Psoas muscle (tissue), 8 donors: Measurements from ENCODE around the gene CRTAC1. TPM values are rescaled to one million over a fixed set of nuclear protein-coding genes. Genes with fewer than 3 reads are reported as not detected.

Source experiments
- ATAC-seq, 4 donors: fragments of 200-7000 bp; cut with Tn5 transposase; one replicate each; pipeline ENCODE4 v1.9.1; 2020; ENCODE audit warnings: moderate library complexity in 3 of 4, mild to moderate bottlenecking in 2 of 4
- DNase-seq, 2 donors: peaks; one replicate each; pipeline ENCODE4 v3.0.0-alpha.2; 2020
- H3K27ac ChIP-seq: fragments of 200-600 bp; one replicate; pipeline ENCODE4 v1.8.0; 2022
- H3K27me3 ChIP-seq, 3 donors: fragments of 200-600 bp in 1 of 3; one replicate each; pipeline versions ENCODE4 v1.6.1 to v1.8.0; 2013 to 2022; ENCODE audit warnings: low read length in 2 of 3, mild to moderate bottlenecking in 2 of 3, moderate library complexity in 1 of 3; ENCODE audit not compliant: insufficient read depth in 3 of 3
- H3K36me3 ChIP-seq, 2 donors: fragments of 200-600 bp in 1 of 2; one replicate each; pipeline versions ENCODE4 v1.6.1 to v1.8.0; 2013 to 2022; ENCODE audit warnings: low read depth in 1 of 2, mild to moderate bottlenecking in 1 of 2, moderate library complexity in 1 of 2; ENCODE audit not compliant: insufficient read depth in 1 of 2
- H3K4me1 ChIP-seq: fragments of 200-600 bp; one replicate; pipeline ENCODE4 v1.8.0; 2022
- H3K4me3 ChIP-seq: fragments of 200-600 bp; one replicate; pipeline ENCODE4 v1.8.0; 2022; ENCODE audit warnings: mild to moderate bottlenecking
- H3K9me3 ChIP-seq: fragments of 200-600 bp; one replicate; pipeline ENCODE4 v1.8.0; 2022
- CTCF ChIP-seq: fragments of 200-600 bp; IDR thresholded peaks from one replicate; pipeline ENCODE4 v1.8.0; 2022; ENCODE audit warnings: antibody characterized with exemption
- WGBS, 3 donors: extraction: QIAGEN DNeasy Blood & Tissue Kit; methylation state at CpG; one replicate each; pipeline versions ENCODE4 v1.1.6 to v1.1.7; 2013; 5-methylcytosine and 5-hydroxymethylcytosine counted together
- intact Hi-C, 2 donors: fragments of 100-400 bp; cut with DNase I; formaldehyde crosslinking; loops; one replicate each; pipeline versions ENCODE4 v1.11.0 to v1.14.2; 2022
- polyA plus RNA-seq, 3 donors: library from polyadenylated mRNA; stranded (reverse); fragments of 200-250 nt; gene quantifications; one replicate each; pipeline ENCODE4 v1.2.3, GENCODE V29; 2013
- total RNA-seq, 4 donors: library from RNA; stranded (reverse); fragmentation: NEBNext Ultra II Directional in 2 of 4; extraction: Animal tissue kit (Norgen Biotek cat#: 25700) in 2 of 4; gene quantifications; one replicate each; pipeline versions ENCODE4 v1.2.1 to v1.2.4, GENCODE V29; 2021 to 2023
- donor health status: healthy with polysubstance abuse.
- donor health status: DM: no; HTN: no; CAD: no; lungs with moderate emphysema.
- donor health status: Bipolar disorder and iron deficiency.
- donor health status: healthy.
- donor health status: DM: yes; HTN: yes; CAD: no.
- donor health status: DM: no; HTN: no; CAD: no.
- donor health status: DM: no; HTN: no; CAD: no.
- donor health status: DM: yes; HTN: yes; CAD: no.

CRTAC1 gene
- total and polyA plus RNA-seq, 7 donors = 0.07 to 0.93 (median 0.30) TPM

- no peak overlapping the region for H3K4me3 ChIP-seq
- H3K36me3 ChIP-seq = no peaks in the 10 kb centered on the region
- peaks cover 32% of the 10 kb centered on the region for H3K4me1 ChIP-seq
- H3K27me3 ChIP-seq = no peaks in the 10 kb centered on the region
- no peaks in the 10 kb centered on the region for H3K9me3 ChIP-seq
- no peak overlapping the region for H3K27ac ChIP-seq
- ATAC-seq (no peak), DNase-seq (no peak)
- no peak for TF ChIP-seq CTCF
- intact Hi-C loops = no loop called here
- WGBS, 3 donors = 92 to 97% (median 92%) methylated on average over 8 of the region's 8 CpGs
Measured at GRCh38 chr10:97820096-97820704, 210.2 kb downstream of the CRTAC1 start.

GRCh38 chr10:97818572-97818971, 211.8 kb downstream of the CRTAC1 start:
- H3K36me3 ChIP-seq = no peaks in the 10 kb centered on the region
- H3K9me3 ChIP-seq = no peaks in the 10 kb centered on the region
- TF ChIP-seq CTCF = no peak
- H3K4me3 ChIP-seq = no peak overlapping the region
- intact Hi-C loops = no loop called here
- no peak overlapping the region for H3K27ac ChIP-seq
- peaks cover 21% of the 10 kb centered on the region for H3K4me1 ChIP-seq
- no peak for ATAC-seq
- no peak for DNase-seq
- H3K27me3 ChIP-seq = no peaks in the 10 kb centered on the region

- no peak for ATAC-seq
- no peak overlapping the region for H3K4me3 ChIP-seq
- DNase-seq = no peak
- WGBS, 3 donors = 76 to 86% (median 83%) methylated on average over 4 of the region's 4 CpGs
- no peaks in the 10 kb centered on the region for H3K9me3 ChIP-seq
- H3K27me3 ChIP-seq = no peaks in the 10 kb centered on the region
- H3K36me3 ChIP-seq = no peaks in the 10 kb centered on the region
- no peak overlapping the region for H3K27ac ChIP-seq
- TF ChIP-seq CTCF = no peak
- H3K4me1 ChIP-seq = peaks cover 10% of the 10 kb centered on the region
- intact Hi-C loops = no loop called here
Measured at GRCh38 chr10:97816609-97817008, 213.8 kb downstream of the CRTAC1 start.

Other genes starting within 250 kb of the CRTAC1 start
- gene GOLGA7B, start 180.8 kb downstream of the CRTAC1 start, total RNA-seq = 1 to 10 TPM in 2 of 4 donors, under 1 TPM in 2; 0.19 to 4.1 (median 0.99) TPM
- gene GOLGA7B, start 180.8 kb downstream of the CRTAC1 start, polyA plus RNA-seq = 1 to 10 TPM in 1 of 3 donors, under 1 TPM in 2; 0.46 to 1.6 (median 0.77) TPM
- gene R3HCC1L, start 104.0 kb upstream of the CRTAC1 start, total RNA-seq = 10 to 100 TPM in 1 of 4 donors, 1 to 10 TPM in 3; 5.2 to 10.3 (median 5.7) TPM
- gene R3HCC1L, start 104.0 kb upstream of the CRTAC1 start, polyA plus RNA-seq = 10 to 100 TPM in 2 of 3 donors, 1 to 10 TPM in 1; 6.2 to 18.3 (median 11.4) TPM
- 10 to 100 TPM in 3 of 4 donors, 1 to 10 TPM in 1; 5.7 to 26.3 (median 12.5) TPM for gene LOXL4, start 237.6 kb upstream of the CRTAC1 start, total RNA-seq
- gene LOXL4, start 237.6 kb upstream of the CRTAC1 start, polyA plus RNA-seq = 1 to 10 TPM; 2.9 to 7.4 (median 3.0) TPM